GM21423 (cell line): ENCODE data around the gene FAM171A2.
"Not testable (repeated sequence)": the region's sequence is repeated elsewhere in the genome, so short reads cannot be mapped to it uniquely, and the experiment has no call there.

ENCODE experiments used
- ATAC-seq: cut with Tn5 transposase; IDR thresholded peaks from one replicate; pipeline ENCODE4 v1.9.1; 2021; ENCODE audit warnings: mild to moderate bottlenecking, moderate library complexity; ENCODE audit not compliant: unreplicated experiment

The FAM171A2 gene

GRCh38 chr17:44348234-44348987, 15.2 kb downstream of the FAM171A2 start:
- ATAC-seq, result peak; percentile 40

- not testable (repeated sequence) for ATAC-seq
Measured at GRCh38 chr17:44347206-44348055, 16.2 kb downstream of the FAM171A2 start.

GRCh38 chr17:44346064-44346844, 17.4 kb downstream of the FAM171A2 start:
- no peak for ATAC-seq

GRCh38 chr17:44345454-44346026, 18.1 kb downstream of the FAM171A2 start:
- peak; percentile 3 for ATAC-seq

GRCh38 chr17:44344939-44345453, 18.7 kb downstream of the FAM171A2 start, which contains the start of gene GRN:
Gene GRN, plus strand, starts transcription at chr17:44345302. Its CDS starts 3,863 bp downstream, at chr17:44349165.
- ATAC-seq, result peak; percentile 54

- no peak for ATAC-seq
Measured at GRCh38 chr17:44343510-44344209, 20.0 kb downstream of the FAM171A2 start.

- ATAC-seq, result not testable (repeated sequence)
Measured at GRCh38 chr17:44340553-44340952, 23.1 kb downstream of the FAM171A2 start.

GRCh38 chr17:44338702-44339101, 25.0 kb downstream of the FAM171A2 start:
- ATAC-seq, result no peak

GRCh38 chr17:44335968-44336367, 27.7 kb downstream of the FAM171A2 start:
- no peak for ATAC-seq

GRCh38 chr17:44335564-44335963, 28.1 kb downstream of the FAM171A2 start:
- no peak for ATAC-seq

GRCh38 chr17:44334727-44335126, 28.9 kb downstream of the FAM171A2 start:
- ATAC-seq, result no peak

GRCh38 chr17:44334315-44334714, 29.3 kb downstream of the FAM171A2 start:
- ATAC-seq, result no peak

GRCh38 chr17:44333371-44333770, 30.3 kb downstream of the FAM171A2 start:
- ATAC-seq, result no peak

GRCh38 chr17:44331249-44331760, 32.3 kb downstream of the FAM171A2 start:
- ATAC-seq, result no peak

- ATAC-seq, result not testable (repeated sequence)
Measured at GRCh38 chr17:44330263-44330662, 33.4 kb downstream of the FAM171A2 start.

GRCh38 chr17:44329516-44329915, 34.1 kb downstream of the FAM171A2 start:
- not testable (repeated sequence) for ATAC-seq

- no peak for ATAC-seq
Measured at GRCh38 chr17:44327715-44328449, 35.8 kb downstream of the FAM171A2 start.

GRCh38 chr17:44326861-44327444, 36.7 kb downstream of the FAM171A2 start:
- peak; percentile 48 for ATAC-seq
